ENCODE results near the gene MYZAP. TPM values are rescaled to one million over a fixed set of nuclear protein-coding genes. Genes with fewer than 3 reads are reported as not detected.
A peak's percentile ranks its signal among the peaks of the same experiment; 100 is the strongest.
"Not testable (repeated sequence)": the region's sequence is repeated elsewhere in the genome, so short reads cannot be mapped to it uniquely, and the experiment has no call there.

Gene MYZAP
- total RNA-seq, 1 experiment from 2014 or later: 0.63 TPM

DNA sequence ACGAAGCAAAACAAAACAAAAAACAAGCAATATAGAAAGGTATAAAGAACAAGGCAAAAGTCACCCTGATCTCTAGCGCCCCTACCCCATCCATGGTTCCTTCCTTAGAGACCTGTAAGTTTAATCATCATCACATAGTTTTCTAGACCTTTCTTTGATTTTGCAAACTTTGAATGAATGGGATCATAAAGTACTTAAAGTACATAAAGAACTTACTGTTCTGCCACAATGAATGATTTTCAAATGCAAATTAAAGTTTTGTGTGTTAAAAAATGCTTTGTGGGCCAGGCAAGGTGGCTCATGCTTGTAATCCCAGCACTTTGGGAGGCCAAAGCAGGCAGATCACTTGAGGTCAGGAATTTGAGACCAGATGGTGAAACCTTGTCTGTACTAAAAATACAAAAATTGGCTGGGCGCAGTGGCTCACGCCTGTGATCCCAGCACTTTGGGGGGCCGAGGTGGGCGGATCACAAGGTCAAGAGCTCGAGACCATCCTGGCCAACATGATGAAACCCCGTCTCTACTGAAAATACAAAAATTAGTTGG, 24.3 kb downstream of the MYZAP start:
- not testable (repeated sequence) for H2AK5ac ChIP-seq (ENCODE audit: insufficient read length, low read length); H3K27me3 Mint-ChIP-seq (ENCODE audit: low read depth); H2BK12ac ChIP-seq (ENCODE audit: insufficient read length, low read depth, low read length); H3K23ac ChIP-seq (ENCODE audit: insufficient read length, low read depth, low read length); H3K79me1 ChIP-seq (ENCODE audit: insufficient read depth, low read depth, low read length, poor library complexity, severe bottlenecking); H2AFZ ChIP-seq (ENCODE audit: low read length); H4K20me1 ChIP-seq (ENCODE audit: control insufficient read depth, insufficient read depth, insufficient read length); H3T11ph ChIP-seq (ENCODE audit: low read length); H2BK15ac ChIP-seq (ENCODE audit: low read depth, low read length); H3K23me2 ChIP-seq (ENCODE audit: insufficient read length, low read depth, low read length, poor library complexity, severe bottlenecking); H3K27ac ChIP-seq (ENCODE audit: insufficient read length, low read depth, low read length); H3K14ac ChIP-seq (ENCODE audit: insufficient read depth, low read length); H3K79me2 ChIP-seq (ENCODE audit: insufficient read depth, low read length); H3K56ac ChIP-seq (ENCODE audit: insufficient read length, low read depth, low read length); H2BK120ac ChIP-seq (ENCODE audit: low read depth, low read length, poor library complexity, severe bottlenecking); H3K9ac ChIP-seq (ENCODE audit: extremely low read depth, insufficient read length, low read length); H3K4me2 ChIP-seq (ENCODE audit: insufficient read depth, insufficient read length, low read length); H3K9me3 ChIP-seq (ENCODE audit: control insufficient read depth, low read depth, low read length); H3K18ac ChIP-seq (ENCODE audit: insufficient read length, low read depth, low read length); H3K4me3 Mint-ChIP-seq; H3K36me3 Mint-ChIP-seq (ENCODE audit: insufficient read depth in 1 of 3, low read depth in 3 of 3); H3K4me1 ChIP-seq (ENCODE audit: insufficient read depth, low read length); H4K91ac ChIP-seq (ENCODE audit: insufficient read length, low read depth, low read length); H3K27ac Mint-ChIP-seq; H4K8ac ChIP-seq (replicated peaks; ENCODE audit: insufficient read length, low read depth, low read length); H2BK20ac ChIP-seq (ENCODE audit: low read depth, low read length, poor library complexity, severe bottlenecking); H3K4ac ChIP-seq (ENCODE audit: low read depth, low read length); H2BK5ac ChIP-seq (ENCODE audit: insufficient read length, low read length); H3K27me3 ChIP-seq (ENCODE audit: insufficient read depth, low read length); H3K9me3 Mint-ChIP-seq; DNase-seq; H4K5ac ChIP-seq (ENCODE audit: insufficient read length, low read depth, low read length)
- peaks cover 10 to 15% of the 10 kb centered on the region in 2 experiments for H3K4me1 Mint-ChIP-seq
- TF ChIP-seq, protein P1, sequence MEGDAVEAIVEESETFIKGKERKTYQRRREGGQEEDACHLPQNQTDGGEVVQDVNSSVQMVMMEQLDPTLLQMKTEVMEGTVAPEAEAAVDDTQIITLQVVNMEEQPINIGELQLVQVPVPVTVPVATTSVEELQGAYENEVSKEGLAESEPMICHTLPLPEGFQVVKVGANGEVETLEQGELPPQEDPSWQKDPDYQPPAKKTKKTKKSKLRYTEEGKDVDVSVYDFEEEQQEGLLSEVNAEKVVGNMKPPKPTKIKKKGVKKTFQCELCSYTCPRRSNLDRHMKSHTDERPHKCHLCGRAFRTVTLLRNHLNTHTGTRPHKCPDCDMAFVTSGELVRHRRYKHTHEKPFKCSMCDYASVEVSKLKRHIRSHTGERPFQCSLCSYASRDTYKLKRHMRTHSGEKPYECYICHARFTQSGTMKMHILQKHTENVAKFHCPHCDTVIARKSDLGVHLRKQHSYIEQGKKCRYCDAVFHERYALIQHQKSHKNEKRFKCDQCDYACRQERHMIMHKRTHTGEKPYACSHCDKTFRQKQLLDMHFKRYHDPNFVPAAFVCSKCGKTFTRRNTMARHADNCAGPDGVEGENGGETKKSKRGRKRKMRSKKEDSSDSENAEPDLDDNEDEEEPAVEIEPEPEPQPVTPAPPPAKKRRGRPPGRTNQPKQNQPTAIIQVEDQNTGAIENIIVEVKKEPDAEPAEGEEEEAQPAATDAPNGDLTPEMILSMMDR (conservative IDR thresholded peaks at IDR 0.05): 0 out of 3 replicates have a peak, but pooled peaks have one; percentile 13
- no CpG with 5 or more reads among the region's 8 CpGs for WGBS (ENCODE audit: extremely low coverage, insufficient read length, low lambda C conversion rate)
